Esophagus (tissue), 2 donors: ENCODE measurements around the gene PLEKHO2. TPM values are rescaled to one million over a fixed set of nuclear protein-coding genes. Genes with fewer than 3 reads are reported as not detected.
A peak's percentile ranks its signal among the peaks of the same experiment; 100 is the strongest.
"Not testable (repeated sequence)": the region's sequence is repeated elsewhere in the genome, so short reads cannot be mapped to it uniquely, and the experiment has no call there.

Experiments used
- H3K27ac ChIP-seq, 2 donors: one replicate each; pipeline ENCODE4 v1.5.1; 2013; ENCODE audit warnings: low read depth in 2 of 2, mild to moderate bottlenecking in 2 of 2, inconsistent platforms in 1 of 2, low read length in 1 of 2, moderate library complexity in 1 of 2
- H3K27me3 ChIP-seq, 2 donors: one replicate each; pipeline ENCODE4 v1.6.1; 2013; ENCODE audit warnings: low read length in 2 of 2, control low read depth in 1 of 2, mild to moderate bottlenecking in 1 of 2; ENCODE audit not compliant: insufficient read depth in 2 of 2, control insufficient read depth in 1 of 2
- H3K36me3 ChIP-seq, 2 donors: one replicate each; pipeline ENCODE4 v1.6.1; 2013; ENCODE audit warnings: low read length in 1 of 2; ENCODE audit not compliant: control insufficient read depth in 2 of 2, insufficient read depth in 2 of 2
- H3K4me1 ChIP-seq, 2 donors: one replicate each; pipeline ENCODE4 v1.6.1; 2013; ENCODE audit warnings: low read length in 1 of 2; ENCODE audit not compliant: control insufficient read depth in 2 of 2, insufficient read depth in 2 of 2
- H3K4me3 ChIP-seq, 2 donors: one replicate each; pipeline ENCODE4 v1.5.1; 2013; ENCODE audit warnings: low read length in 2 of 2, mild to moderate bottlenecking in 2 of 2, low read depth in 1 of 2, moderate library complexity in 1 of 2
- H3K9me3 ChIP-seq, 2 donors: one replicate each; pipeline ENCODE4 v1.6.1; 2013; ENCODE audit warnings: mild to moderate bottlenecking in 2 of 2, low read depth in 1 of 2, low read length in 1 of 2, moderate library complexity in 1 of 2; ENCODE audit not compliant: control insufficient read depth in 2 of 2, insufficient read depth in 1 of 2
- WGBS, 2 donors: extraction: QIAGEN DNeasy Blood & Tissue Kit; methylation state at CpG; one replicate each; pipeline ENCODE4 v1.1.7; 2013; 5-methylcytosine and 5-hydroxymethylcytosine counted together
- polyA plus RNA-seq, 2 donors: library from polyadenylated mRNA; stranded (reverse); fragments of 200-250 nt; gene quantifications; one replicate each; pipeline ENCODE4 v1.2.3, GENCODE V29; 2013
- donor health status: healthy with polysubstance abuse.
- donor health status: Bipolar disorder and iron deficiency.

PLEKHO2 gene
- polyA plus RNA-seq, result 1 to 10 TPM; 4.8 to 6.6 TPM

GRCh38 chr15:64841344-64842095, at the start of gene PLEKHO2:
Gene PLEKHO2, plus strand, starts transcription at chr15:64841915. Its CDS starts 102 bp downstream, at chr15:64842017.
- H3K36me3 ChIP-seq, result no peaks in the 10 kb centered on the region
- peak within 1 kb of the TSS; percentile 93 to 95 for H3K27ac ChIP-seq
- H3K9me3 ChIP-seq, result no peaks in the 10 kb centered on the region
- H3K4me1 ChIP-seq, result peaks cover 2 to 6% of the 10 kb centered on the region in 2 donors
- no peaks in the 10 kb centered on the region for H3K27me3 ChIP-seq
- WGBS, 2 donors, result 1% methylated on average over 27 to 75 of the region's 75 CpGs
- H3K4me3 ChIP-seq, result peak within 1 kb of the TSS; percentile 78 to 82

GRCh38 chr15:64792282-64792681, 49.4 kb upstream of the PLEKHO2 start:
- Histone ChIP-seq H3K4me1 (no peaks in the 10 kb centered on the region), H3K36me3 (no peaks in the 10 kb centered on the region), H3K9me3 (no peaks in the 10 kb centered on the region), H3K4me3 (no peak overlapping the region), H3K27me3 (no peaks in the 10 kb centered on the region), H3K27ac (no peak overlapping the region)
- 81 to 84% methylated on average over 3 of the region's 3 CpGs for WGBS, 2 donors

- not testable (repeated sequence) for H3K27ac ChIP-seq, H3K4me1 ChIP-seq, H3K36me3 ChIP-seq, H3K27me3 ChIP-seq, H3K9me3 ChIP-seq, H3K4me3 ChIP-seq
- WGBS, 2 donors, result 86 to 91% methylated on average over 5 to 7 of the region's 7 CpGs
These were observed 46.4 kb upstream of the PLEKHO2 start for GRCh38 chr15:64795299-64795698.

- H3K4me1 ChIP-seq, H3K27ac ChIP-seq: not testable (repeated sequence)
- 84 to 87% methylated on average over 9 of the region's 9 CpGs for WGBS, 2 donors
These were observed 45.8 kb upstream of the PLEKHO2 start for GRCh38 chr15:64795921-64796320.

GRCh38 chr15:64798905-64799304, 42.8 kb upstream of the PLEKHO2 start:
- not testable (repeated sequence) for H3K4me1 ChIP-seq, H3K36me3 ChIP-seq, H3K4me3 ChIP-seq, H3K9me3 ChIP-seq, H3K27me3 ChIP-seq, H3K27ac ChIP-seq
- 93 to 95% methylated on average over 13 to 28 of the region's 29 CpGs for WGBS, 2 donors

More at GRCh38 chr15:64795921-64796320, 45.8 kb upstream of the PLEKHO2 start:
- H3K4me3 ChIP-seq, H3K36me3 ChIP-seq, H3K9me3 ChIP-seq, H3K27me3 ChIP-seq: not testable (repeated sequence)

GRCh38 chr15:64800476-64800875, 41.2 kb upstream of the PLEKHO2 start:
- no peak overlapping the region for H3K27ac ChIP-seq
- H3K4me3 ChIP-seq, result no peak overlapping the region
- H3K36me3 ChIP-seq, result no peaks in the 10 kb centered on the region
- no peaks in the 10 kb centered on the region for H3K27me3 ChIP-seq
- WGBS, 2 donors, result 62 to 76% methylated on average over 2 of the region's 2 CpGs
- no peaks in the 10 kb centered on the region for H3K9me3 ChIP-seq
- H3K4me1 ChIP-seq, result no peaks in the 10 kb centered on the region

- Histone ChIP-seq H3K27me3 (no peaks in the 10 kb centered on the region), H3K9me3 (no peaks in the 10 kb centered on the region), H3K4me3 (no peak overlapping the region), H3K36me3 (no peaks in the 10 kb centered on the region), H3K4me1 (no peaks in the 10 kb centered on the region), H3K27ac (no peak overlapping the region)
- 93 to 94% methylated on average over 1 of the region's 1 CpG for WGBS, 2 donors
These were observed 38.2 kb upstream of the PLEKHO2 start for GRCh38 chr15:64803526-64803925.

GRCh38 chr15:64804619-64805018, 37.1 kb upstream of the PLEKHO2 start:
- no peaks in the 10 kb centered on the region for H3K36me3 ChIP-seq
- H3K9me3 ChIP-seq, result no peaks in the 10 kb centered on the region
- H3K27ac ChIP-seq, result no peak overlapping the region
- H3K4me1 ChIP-seq, result no peaks in the 10 kb centered on the region
- WGBS, 2 donors, result 44 to 69% methylated on average over 2 of the region's 2 CpGs
- H3K4me3 ChIP-seq, result no peak overlapping the region
- no peaks in the 10 kb centered on the region for H3K27me3 ChIP-seq

- Histone ChIP-seq H3K27me3 (no peaks in the 10 kb centered on the region), H3K27ac (peak overlapping the region; percentile 54 to 72), H3K4me1 (no peaks in the 10 kb centered on the region), H3K4me3 (no peak overlapping the region), H3K9me3 (no peaks in the 10 kb centered on the region), H3K36me3 (no peaks in the 10 kb centered on the region)
- WGBS, 2 donors, result 79 to 82% methylated on average over 6 of the region's 6 CpGs
These were observed 35.2 kb upstream of the PLEKHO2 start for GRCh38 chr15:64806509-64806908.
